HAP-1 (cell line): ENCODE measurements around the gene VAMP5.
"Not testable (repeated sequence)": the region's sequence is repeated elsewhere in the genome, so short reads cannot be mapped to it uniquely, and the experiment has no call there.

Experiments
- DNase-seq, 2 experiments: peaks; one replicate each; pipeline ENCODE4 v3.0.0-alpha.2; 2016 to 2020; ENCODE audit warnings: low spot score in 2 of 2
- H3K27me3 ChIP-seq: fragments of 250-450 bp; sonication (Bioruptor Pico); 2 replicates; pipeline ENCODE4 v1.5.1; 2020; ENCODE audit warnings: low read depth, mild to moderate bottlenecking, moderate library complexity
- H3K36me3 ChIP-seq: fragments of 250-450 bp; sonication (Bioruptor Pico); replicated peaks from 2 replicates; pipeline ENCODE4 v1.5.1; 2020; ENCODE audit warnings: mild to moderate bottlenecking
- H3K4me1 ChIP-seq: fragments of 250-450 bp; sonication (Bioruptor Pico); 2 replicates; pipeline ENCODE4 v1.5.1; 2020; ENCODE audit warnings: mild to moderate bottlenecking
- H3K4me3 ChIP-seq: fragments of 250-450 bp; sonication (Bioruptor Pico); 2 replicates; pipeline ENCODE4 v1.5.1; 2020; ENCODE audit warnings: mild to moderate bottlenecking, moderate library complexity
- H3K9me3 ChIP-seq: fragments of 250-450 bp; sonication (Bioruptor Pico); 2 replicates; pipeline ENCODE4 v1.5.1; 2020; ENCODE audit warnings: mild to moderate bottlenecking, moderate library complexity
- in situ Hi-C: fragments of 300-500 bp; cut with MboI; formaldehyde crosslinking; loops from 3 replicates; pipeline ENCODE4 v1.14.3; 2020; ENCODE audit warnings: low sequenced_read_pairs, inconsistent platforms, mixed read lengths

The VAMP5 gene

DNA sequence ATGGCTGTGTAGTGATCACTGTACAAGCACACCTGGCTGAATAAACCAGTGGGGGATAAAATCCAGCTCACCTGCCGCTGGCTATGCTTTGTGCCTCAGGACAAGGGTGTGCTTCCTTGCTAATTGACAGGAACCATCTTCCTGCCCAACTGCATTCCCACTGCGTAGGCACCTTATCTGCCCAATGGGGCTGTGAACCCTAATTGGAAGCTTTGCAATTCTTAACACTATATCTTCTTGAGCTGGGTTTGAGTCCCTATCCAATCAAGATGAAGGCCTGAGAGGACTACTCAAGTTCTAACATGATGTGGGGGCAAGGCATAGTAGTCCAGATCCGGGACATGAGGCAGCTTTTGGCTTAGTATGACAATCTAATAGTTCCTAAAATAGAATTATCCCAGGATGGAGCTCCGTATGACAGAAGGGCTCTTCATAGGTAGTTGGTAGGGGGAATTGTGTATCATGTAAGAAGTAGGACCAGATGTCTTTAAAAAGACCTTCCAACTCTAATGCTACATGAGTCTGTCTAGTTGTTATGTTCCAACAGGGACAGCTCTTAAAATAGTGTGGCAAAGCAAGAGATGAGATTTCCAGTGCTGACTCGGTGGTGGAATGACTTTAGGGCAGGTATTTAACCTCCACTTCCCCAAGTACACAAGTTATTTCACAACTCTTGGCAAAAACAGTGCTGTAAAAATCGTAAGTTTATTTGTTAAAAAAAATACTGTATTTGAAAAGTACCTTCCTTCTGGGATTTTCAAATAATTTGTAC is 20.5 kb downstream of the VAMP5 start:
- H3K9me3 ChIP-seq = no peaks in the 10 kb centered on the region
- H3K36me3 ChIP-seq = peaks cover 24% of the 10 kb centered on the region
- H3K4me3 ChIP-seq = no peak overlapping the region
- no peaks in the 10 kb centered on the region for H3K27me3 ChIP-seq
- peaks cover 19% of the 10 kb centered on the region for H3K4me1 ChIP-seq
- in situ Hi-C loops = loop anchor here (5.0 kb wide), 1 partner anchor 42 kb away; the partner anchor contains the start of gene GGCX
- no peak for DNase-seq

DNA sequence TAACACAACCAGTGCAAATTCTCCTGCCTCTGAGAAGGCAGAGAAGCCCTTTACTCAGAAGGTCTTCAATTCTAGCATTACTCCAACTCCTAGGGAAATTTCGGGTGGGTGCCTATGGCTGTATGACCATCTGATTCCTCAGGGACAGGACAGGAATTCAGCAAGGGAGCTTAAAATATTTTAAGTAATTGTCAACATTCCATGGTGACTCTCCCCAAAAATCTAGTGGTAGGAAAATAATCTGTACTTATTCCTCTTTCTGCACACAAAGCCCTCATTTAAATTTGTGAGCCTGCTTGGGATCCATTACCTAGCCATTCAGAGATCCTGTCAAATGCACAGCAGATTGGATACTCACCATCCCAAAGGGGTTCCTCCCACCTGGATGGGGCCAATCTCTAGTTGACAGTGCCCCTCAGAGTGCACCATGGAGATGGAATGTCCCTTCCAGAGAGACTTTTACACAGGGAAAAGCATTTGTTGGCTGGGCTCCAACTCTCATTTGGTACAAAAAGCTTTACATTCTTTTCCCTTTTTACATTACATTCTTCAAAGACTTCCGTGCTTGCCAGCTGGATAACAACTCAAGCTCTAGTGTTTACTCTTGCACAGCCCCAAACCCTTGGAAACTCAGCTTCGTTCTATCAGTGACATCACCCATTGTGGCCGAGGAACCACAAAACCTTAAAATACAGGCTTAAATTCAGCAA is 21.3 kb downstream of the VAMP5 start:
- H3K27me3 ChIP-seq = no peaks in the 10 kb centered on the region
- no peaks in the 10 kb centered on the region for H3K9me3 ChIP-seq
- H3K36me3 ChIP-seq = peaks cover 26% of the 10 kb centered on the region
- H3K4me3 ChIP-seq = no peak overlapping the region
- peak; percentile 60 to 83 for DNase-seq
- in situ Hi-C loops = no loop called here
- peaks cover 19% of the 10 kb centered on the region for H3K4me1 ChIP-seq

- Histone ChIP-seq H3K4me3 (no peak overlapping the region), H3K4me1 (peaks cover 21% of the 10 kb centered on the region), H3K36me3 (peaks cover 21% of the 10 kb centered on the region), H3K9me3 (no peaks in the 10 kb centered on the region; the same call in 1 of the 2 replicates), H3K27me3 (no peaks in the 10 kb centered on the region)
- in situ Hi-C loops = no loop called here
- no peak for DNase-seq
These were observed 21.9 kb downstream of the VAMP5 start for GRCh38 chr2:85606116-85606455.

DNA sequence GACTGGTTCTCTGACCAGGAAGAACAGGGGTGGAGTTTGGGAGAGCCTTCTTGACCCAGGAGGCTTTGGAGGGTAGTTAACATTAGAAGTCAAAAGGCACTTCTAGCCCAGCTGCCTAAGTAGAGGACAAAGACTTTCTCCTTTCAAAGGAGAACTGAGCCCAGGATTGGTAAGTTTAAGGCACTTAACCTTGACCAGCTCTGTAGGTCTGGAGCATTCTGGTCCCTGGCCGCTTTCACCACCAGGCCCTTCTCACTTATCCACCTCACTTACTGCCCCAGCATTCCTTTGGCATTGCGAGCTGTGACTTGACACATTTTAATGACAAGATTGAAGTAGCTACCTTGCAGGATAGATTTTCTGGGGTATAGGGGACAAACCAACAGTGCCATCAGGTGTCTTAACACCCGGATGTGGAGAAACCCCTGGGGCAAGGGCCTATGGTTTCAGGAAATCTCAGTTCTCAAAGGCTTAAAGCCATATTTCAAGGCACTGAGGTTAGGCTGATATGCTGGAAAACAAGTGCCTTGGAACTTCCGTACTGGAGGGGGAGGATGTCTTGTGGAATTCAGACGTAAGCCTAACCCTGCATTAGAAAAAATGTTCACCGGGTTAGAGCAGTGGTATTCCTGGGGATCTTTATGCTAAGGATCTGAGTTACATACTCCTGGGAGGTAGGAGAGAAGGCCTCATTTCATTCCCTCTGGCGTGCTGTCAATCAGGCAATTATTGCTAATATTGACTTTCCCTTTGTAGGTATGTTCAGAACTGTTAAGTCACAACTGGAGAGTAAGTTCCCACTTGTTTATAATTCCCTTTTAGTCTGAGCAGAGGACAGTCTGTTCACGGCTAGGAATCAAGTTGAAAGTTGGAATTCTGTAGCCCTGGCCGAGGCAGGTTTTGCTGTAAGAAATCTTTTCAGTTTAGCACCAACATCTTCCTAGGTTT is 23.3 kb downstream of the VAMP5 start:
- Histone ChIP-seq H3K9me3 (no peaks in the 10 kb centered on the region; the same call in 1 of the 2 replicates), H3K4me1 (peaks cover 23% of the 10 kb centered on the region), H3K27me3 (no peaks in the 10 kb centered on the region), H3K4me3 (no peak overlapping the region), H3K36me3 (peaks cover 27% of the 10 kb centered on the region)
- DNase-seq = no peak
- in situ Hi-C loops = no loop called here

GRCh38 chr2:85611217-85611704 is 27.0 kb downstream of the VAMP5 start:
- Histone ChIP-seq H3K4me1 (peaks cover 14% of the 10 kb centered on the region), H3K27me3 (no peaks in the 10 kb centered on the region), H3K4me3 (peak overlapping the region; percentile 86), H3K9me3 (no peaks in the 10 kb centered on the region; the same call in 1 of the 2 replicates), H3K36me3 (peaks cover 27% of the 10 kb centered on the region)
- DNase-seq = no peak
- in situ Hi-C loops = loop anchor here (10.0 kb wide), 1 partner anchor 176 kb away; no protein-coding TSS in a partner anchor

DNA sequence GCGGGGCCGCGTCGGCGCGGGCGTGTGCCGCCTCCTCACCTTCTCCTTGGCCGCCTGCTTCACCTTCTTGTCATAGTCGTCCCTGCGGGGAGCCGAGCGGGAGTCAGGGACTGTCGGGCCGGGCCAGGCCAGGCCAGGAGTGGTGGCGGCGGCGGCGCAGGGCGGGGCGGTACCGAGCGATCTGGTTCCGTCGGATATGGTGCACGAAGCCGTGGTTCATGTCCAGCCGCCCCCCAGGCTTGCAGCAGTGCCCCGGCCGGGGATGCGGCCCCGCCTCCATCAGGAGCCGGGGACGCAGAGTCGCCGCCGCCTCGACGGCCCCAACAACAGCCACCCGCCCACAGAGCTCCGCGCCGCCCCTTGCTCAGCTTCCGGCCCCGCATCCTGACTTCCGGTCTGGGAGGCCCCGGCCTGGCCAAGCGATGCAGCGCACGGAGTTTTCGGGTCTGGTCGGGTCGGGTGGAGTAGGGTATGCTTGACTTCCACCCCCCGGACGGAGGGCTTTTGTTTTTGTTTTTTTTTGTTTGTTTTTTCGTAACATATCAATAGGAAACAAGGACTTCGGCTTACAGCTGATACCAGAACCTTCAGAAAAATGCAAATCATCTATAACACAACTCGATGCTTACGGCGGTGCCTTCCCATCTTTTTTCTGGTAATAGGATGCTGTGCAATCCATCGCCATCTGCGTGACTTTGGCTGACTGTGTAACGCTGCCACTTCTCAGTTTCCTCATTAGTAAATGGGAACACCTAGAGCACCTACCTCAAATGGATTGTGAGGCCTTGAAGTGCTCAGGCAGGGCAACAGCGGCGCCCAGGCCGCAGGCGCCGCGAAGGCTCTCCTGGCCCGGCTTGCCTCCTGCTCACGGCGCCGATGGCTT is 27.7 kb downstream of the VAMP5 start, which contains the start of gene C2orf68:
Gene C2orf68 (minus strand): TSS at position 362 of the 883 bp plus-strand sequence. CDS start 82 bp downstream, at position 280.
- H3K9me3 ChIP-seq = no peaks in the 10 kb centered on the region; the same call in 1 of the 2 replicates
- H3K4me1 ChIP-seq = peaks cover 11% of the 10 kb centered on the region
- H3K27me3 ChIP-seq = no peaks in the 10 kb centered on the region
- in situ Hi-C loops = loop anchor here (10.0 kb wide), 1 partner anchor 177 kb away; no protein-coding TSS in a partner anchor
- peaks cover 27% of the 10 kb centered on the region for H3K36me3 ChIP-seq
- H3K4me3 ChIP-seq = peak within 1 kb of the TSS; percentile 86
- peak; percentile 84 to 95 for DNase-seq

- H3K9me3 ChIP-seq = no peaks in the 10 kb centered on the region; the same call in 1 of the 2 replicates
- no peak overlapping the region for H3K4me3 ChIP-seq
- DNase-seq = no peak
- in situ Hi-C loops = loop anchor here (10.0 kb wide), 1 partner anchor 179 kb away; no protein-coding TSS in a partner anchor
- no peaks in the 10 kb centered on the region for H3K27me3 ChIP-seq
- peaks cover 17% of the 10 kb centered on the region for H3K4me1 ChIP-seq
- peaks cover 14% of the 10 kb centered on the region for H3K36me3 ChIP-seq
These were observed 29.7 kb downstream of the VAMP5 start for GRCh38 chr2:85613717-85614515.

- not testable (repeated sequence) for H3K27me3 ChIP-seq, DNase-seq, H3K4me3 ChIP-seq, H3K9me3 ChIP-seq, H3K36me3 ChIP-seq
- in situ Hi-C loops = loop anchor here (10.0 kb wide), 1 partner anchor 180 kb away; no protein-coding TSS in a partner anchor
- H3K4me1 ChIP-seq = peaks cover 23% of the 10 kb centered on the region
These were observed 30.5 kb downstream of the VAMP5 start for GRCh38 chr2:85614757-85615156.

DNA sequence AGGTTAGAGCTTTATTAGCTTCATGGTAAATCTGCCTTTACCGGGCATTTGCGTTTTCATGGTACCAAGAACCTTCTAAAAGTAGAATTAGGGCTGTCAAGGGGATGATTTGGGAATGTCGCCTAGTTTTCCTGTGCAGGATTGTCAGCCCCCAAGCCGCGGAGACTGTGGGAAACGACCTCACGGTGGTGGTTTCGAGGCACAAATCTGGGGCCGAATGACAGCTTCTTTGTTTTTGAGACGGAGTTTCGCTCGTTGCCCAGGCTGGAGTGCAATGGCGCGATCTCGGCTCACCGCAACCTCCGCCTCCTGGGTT is 31.1 kb downstream of the VAMP5 start:
- Histone ChIP-seq H3K4me3 (peak overlapping the region; percentile 87), H3K36me3 (peaks cover 12% of the 10 kb centered on the region)
- in situ Hi-C loops = loop anchor here (10.0 kb wide), 1 partner anchor 181 kb away; no protein-coding TSS in a partner anchor

GRCh38 chr2:85617723-85618122 is 33.5 kb downstream of the VAMP5 start:
- not testable (repeated sequence) for H3K27me3 ChIP-seq, DNase-seq, H3K4me3 ChIP-seq, H3K9me3 ChIP-seq
- in situ Hi-C loops = loop anchor here (10.0 kb wide), 1 partner anchor 183 kb away; no protein-coding TSS in a partner anchor
- peaks cover 19% of the 10 kb centered on the region for H3K4me1 ChIP-seq
- peaks cover 30% of the 10 kb centered on the region for H3K36me3 ChIP-seq

More for the DNA sequence above, 31.1 kb downstream of the VAMP5 start:
- Histone ChIP-seq H3K9me3 (no peaks in the 10 kb centered on the region; the same call in 1 of the 2 replicates), H3K4me1 (peaks cover 23% of the 10 kb centered on the region), H3K27me3 (no peaks in the 10 kb centered on the region)
- no peak for DNase-seq

DNA sequence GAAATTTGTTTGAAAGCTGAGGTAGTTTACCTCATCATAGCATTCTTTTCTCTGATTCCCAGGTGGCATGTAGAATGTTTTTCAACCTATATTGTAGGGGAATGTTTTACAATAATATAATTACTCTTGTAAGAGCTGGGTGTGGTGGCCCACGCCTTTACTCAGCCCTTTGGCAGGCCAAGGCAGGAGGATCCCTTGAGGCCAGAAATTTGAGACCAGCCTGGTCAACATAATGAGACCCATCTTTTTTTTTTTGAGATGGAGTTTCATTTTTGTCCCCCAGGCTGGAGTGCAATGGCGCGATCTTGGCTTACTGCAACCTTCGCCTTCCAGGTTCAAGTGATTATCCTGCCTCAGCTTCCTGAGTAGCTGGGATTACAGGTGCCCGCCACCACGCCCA is 35.4 kb downstream of the VAMP5 start:
- Histone ChIP-seq H3K36me3 (peaks cover 47% of the 10 kb centered on the region), H3K9me3 (no peaks in the 10 kb centered on the region), H3K27me3 (no peaks in the 10 kb centered on the region), H3K4me1 (peaks cover 19% of the 10 kb centered on the region), H3K4me3 (no peak overlapping the region)
- in situ Hi-C loops = loop anchor here (10.0 kb wide), 1 partner anchor 185 kb away; no protein-coding TSS in a partner anchor
- DNase-seq = peak in 1 of 2 experiments; percentile 48
